Measurements from ENCODE around the gene PTTG1IP. TPM values are rescaled to one million over a fixed set of nuclear protein-coding genes. Genes with fewer than 3 reads are reported as not detected.

Gene PTTG1IP
- total and polyA plus RNA-seq, 2 donors (not counting 1 experiment from before 2014, with no cell fraction given): 30.7 to 58.6 TPM

GRCh38 chr21:44845418-44846223, 27.9 kb downstream of the PTTG1IP start:
- no peaks in the 10 kb centered on the region for H4K20me1 ChIP-seq (ENCODE audit: control insufficient read depth, insufficient read depth, low read length, poor library complexity, severe bottlenecking)
- H2AFZ ChIP-seq (ENCODE audit: insufficient read depth, low read depth, low read length, poor library complexity, severe bottlenecking): peak overlapping the region; percentile 65
- no peaks in the 10 kb centered on the region for H3K9me3 ChIP-seq (ENCODE audit: control extremely low read depth in 1 of 3, control insufficient read depth in 2 of 3, insufficient read depth in 1 of 3, low read length in 2 of 3)
- H3K9ac ChIP-seq (ENCODE audit: low read length): peak overlapping the region; percentile 68
- peak overlapping the region in 1 of 2 donors; percentile 9 for H3K27ac ChIP-seq (ENCODE audit: low read length in 2 of 2)
- intact Hi-C loops (cut with micrococcal nuclease): no loop called here
- H3K4me3 Mint-ChIP-seq: peak overlapping the region; percentile 69
- 11% methylated on average over 32 of the region's 34 CpGs for WGBS (ENCODE audit: insufficient coverage)
- peak overlapping the region in 4 of 5 experiments; percentile 29 to 52 (median 46) for H3K4me3 ChIP-seq (ENCODE audit: control extremely low read depth in 1 of 5, extremely low read depth in 1 of 5, insufficient read depth in 1 of 5, low read depth in 2 of 5, low read length in 4 of 5)
- H3K27ac Mint-ChIP-seq: no peak overlapping the region
- TF ChIP-seq EZH2 (IDR thresholded peaks at IDR 0.05; ENCODE audit: borderline replicate concordance, insufficient read depth, low read depth, low read length, poor library complexity, severe bottlenecking) (no peak), CTCF (IDR thresholded peaks at IDR 0.05) (peak; percentile 31)
- DNase-seq (peak; percentile 67), ATAC-seq (ENCODE audit: low read depth) (peak; percentile 52)
- CTCF ChIA-PET: interaction anchor here (0.7 to 2.7 kb wide), 3 partner anchors 28 to 181 kb away, joined by 3 to 12 read pairs (median 4); partner anchors contain the start of gene PTTG1IP
- no peaks in the 10 kb centered on the region for H3K79me2 ChIP-seq (ENCODE audit: control insufficient read depth, insufficient read depth, low read length)
- peaks cover 0 to 16% (median 2%) of the 10 kb centered on the region in 4 experiments for H3K27me3 ChIP-seq (replicated peaks in 1 of 4; ENCODE audit: control extremely low read depth in 1 of 4, control insufficient read depth in 3 of 4, insufficient read depth in 4 of 4, low read length in 3 of 4)
- peak overlapping the region; percentile 95 for H3K4me2 ChIP-seq (replicated peaks; ENCODE audit: low read depth, low read length, poor library complexity, severe bottlenecking)
- H3K36me3 ChIP-seq (replicated peaks in 1 of 2; ENCODE audit: control extremely low read depth in 1 of 2, control insufficient read depth in 1 of 2, extremely low read depth in 1 of 2, insufficient read depth in 2 of 2, low read length in 1 of 2): peaks cover 0 to 20% of the 10 kb centered on the region in 2 experiments
- H3K27me3 Mint-ChIP-seq: peaks cover 25% of the 10 kb centered on the region
- peaks cover 16 to 17% of the 10 kb centered on the region in 2 donors for H3K4me1 ChIP-seq (ENCODE audit: control insufficient read depth in 2 of 2, insufficient read depth in 2 of 2, low read length in 2 of 2)
- H3K4me1 Mint-ChIP-seq: peaks cover 18% of the 10 kb centered on the region
- H3K9me3 Mint-ChIP-seq (ENCODE audit: insufficient read depth): no peaks in the 10 kb centered on the region
- POLR2A ChIA-PET: no interaction called here

- Mint-ChIP-seq H3K27ac (no peak overlapping the region), H3K9me3 (ENCODE audit: insufficient read depth) (no peaks in the 10 kb centered on the region), H3K4me3 (no peak overlapping the region), H3K27me3 (peaks cover 32% of the 10 kb centered on the region), H3K4me1 (peaks cover 18% of the 10 kb centered on the region)
- CTCF ChIA-PET: no interaction called here
- no peaks in the 10 kb centered on the region for H3K9me3 ChIP-seq (ENCODE audit: control extremely low read depth in 1 of 3, control insufficient read depth in 2 of 3, insufficient read depth in 1 of 3, low read length in 2 of 3)
- 93% methylated on average over 16 of the region's 16 CpGs for WGBS (ENCODE audit: insufficient coverage)
- no peaks in the 10 kb centered on the region for H3K79me2 ChIP-seq (ENCODE audit: control insufficient read depth, insufficient read depth, low read length)
- H3K27ac ChIP-seq (ENCODE audit: low read length in 2 of 2): no peak overlapping the region
- peaks cover 16 to 17% of the 10 kb centered on the region in 2 donors for H3K4me1 ChIP-seq (ENCODE audit: control insufficient read depth in 2 of 2, insufficient read depth in 2 of 2, low read length in 2 of 2)
- H3K36me3 ChIP-seq (replicated peaks in 1 of 2; ENCODE audit: control extremely low read depth in 1 of 2, control insufficient read depth in 1 of 2, extremely low read depth in 1 of 2, insufficient read depth in 2 of 2, low read length in 1 of 2): peaks cover 0 to 6% of the 10 kb centered on the region in 2 experiments
- intact Hi-C loops (cut with micrococcal nuclease): no loop called here
- no peak overlapping the region for H3K9ac ChIP-seq (ENCODE audit: low read length)
- POLR2A ChIA-PET: no interaction called here
- TF ChIP-seq EZH2 (IDR thresholded peaks at IDR 0.05; ENCODE audit: borderline replicate concordance, insufficient read depth, low read depth, low read length, poor library complexity, severe bottlenecking): no peak
- TF ChIP-seq CTCF (IDR thresholded peaks at IDR 0.05): no peak
- DNase-seq: no peak
- H3K4me2 ChIP-seq (replicated peaks; ENCODE audit: low read depth, low read length, poor library complexity, severe bottlenecking): no peak overlapping the region
- H2AFZ ChIP-seq (ENCODE audit: insufficient read depth, low read depth, low read length, poor library complexity, severe bottlenecking): no peak overlapping the region
- peaks cover 0 to 16% (median 2%) of the 10 kb centered on the region in 4 experiments for H3K27me3 ChIP-seq (replicated peaks in 1 of 4; ENCODE audit: control extremely low read depth in 1 of 4, control insufficient read depth in 3 of 4, insufficient read depth in 4 of 4, low read length in 3 of 4)
- no peaks in the 10 kb centered on the region for H4K20me1 ChIP-seq (ENCODE audit: control insufficient read depth, insufficient read depth, low read length, poor library complexity, severe bottlenecking)
- no peak for ATAC-seq (ENCODE audit: low read depth)
- H3K4me3 ChIP-seq (ENCODE audit: control extremely low read depth in 1 of 5, extremely low read depth in 1 of 5, insufficient read depth in 1 of 5, low read depth in 2 of 5, low read length in 4 of 5): no peak overlapping the region
Observed at GRCh38 chr21:44844256-44844655, 29.2 kb downstream of the PTTG1IP start.
